Ovary (tissue), 9 donors: ENCODE data around the gene HYAL3. TPM values are rescaled to one million over a fixed set of nuclear protein-coding genes. Genes with fewer than 3 reads are reported as not detected.

Experiments
- DNase-seq, 5 donors: peaks; one replicate each; pipeline ENCODE4 v3.0.0-alpha.2; 2019 to 2020
- H3K27ac ChIP-seq, 2 donors: fragments of 200-600 bp; one replicate each; pipeline versions ENCODE4 v1.5.1 to v1.8.0; 2019 to 2022
- H3K27me3 ChIP-seq: fragments of 200-600 bp; one replicate; pipeline ENCODE4 v1.8.0; 2022
- H3K36me3 ChIP-seq: fragments of 200-600 bp; sonication (generic); one replicate; pipeline ENCODE4 v1.5.1; 2019
- H3K4me1 ChIP-seq: one replicate; pipeline ENCODE4 v1.8.1; 2013; ENCODE audit warnings: mild to moderate bottlenecking, moderate library complexity; ENCODE audit not compliant: insufficient read depth
- H3K4me3 ChIP-seq: fragments of 200-600 bp; sonication (generic); one replicate; pipeline ENCODE4 v1.5.1; 2017
- H3K9me3 ChIP-seq, 2 donors: fragments of 200-600 bp in 1 of 2; sonication (generic) in 1 of 2; one replicate each; pipeline versions ENCODE4 v1.5.1 to v1.8.1; 2013 to 2019; ENCODE audit warnings: mild to moderate bottlenecking in 1 of 2, moderate library complexity in 1 of 2
- EP300 ChIP-seq: sonication (generic); formaldehyde crosslinking; IDR thresholded peaks from one replicate; pipeline ENCODE4 v1.6.1; 2017; ENCODE audit warnings: antibody characterized with exemption
- POLR2A ChIP-seq: fragments of 450-650 bp; IDR thresholded peaks from one replicate; pipeline ENCODE4 v1.6.1; 2017; ENCODE audit warnings: antibody characterized with exemption, mild to moderate bottlenecking, moderate library complexity
- WGBS, 3 donors: extraction: QIAGEN DNeasy Blood & Tissue Kit in 1 of 3; methylation state at CpG; one replicate each; pipeline versions ENCODE4 v1.1.5 to v1.1.7; 2013 to 2017; 5-methylcytosine and 5-hydroxymethylcytosine counted together
- intact Hi-C, 4 donors: fragments of 100-400 bp; cut with DNase I; formaldehyde crosslinking; loops; one replicate each; pipeline versions ENCODE4 v1.11.0 to v1.15.1; 2022 to 2023
- polyA plus RNA-seq, 2 donors: library from polyadenylated mRNA; stranded (reverse); fragments of 200-250 nt in 1 of 2; fragments of 350-450 nt in 1 of 2; fragmentation: Illumina TruSeq in 1 of 2; extraction: RNeasy Lipid Tissue Mini Kit (QIAGEN cat#74804) in 1 of 2; gene quantifications; one replicate each; pipeline ENCODE4 v1.2.3, GENCODE V29; 2013 to 2014
- total RNA-seq, 7 donors: library from RNA; depleted of rRNA in 2 of 7; stranded (reverse); fragments of >200 nt in 2 of 7; fragmentation: NEBNext Ultra II Directional in 3 of 7; extraction: Animal tissue kit (Norgen Biotek cat#: 25700) in 3 of 7; gene quantifications; one replicate each; pipeline versions ENCODE4 v1.1.0 to v1.2.4, GENCODE V29; 2016 to 2023
- TF ChIP-seq, protein P1 (sequence below), 3 donors: fragments of 450-650 bp in 2 of 3; fragments of 200-600 bp in 1 of 3; IDR thresholded peaks; one replicate each; pipeline versions ENCODE4 v1.5.1 to v1.8.0; 2016 to 2022; ENCODE audit warnings: antibody characterized with exemption in 3 of 3, mild to moderate bottlenecking in 1 of 3
- donor health status: DM: no; HTN: no; CAD: no; lungs with moderate emphysema.
- donor health status: DM: no; HTN: no; CAD: no.
- donor health status: Bipolar disorder and iron deficiency.
- donor health status: DM: yes; HTN: yes; CAD: no.
- donor health status: DM: no; HTN: no; CAD: no.
- donor health status: DM: yes; HTN: yes; CAD: no.

HYAL3 gene
- total and polyA plus RNA-seq, 9 donors = 0.58 to 4.3 (median 1.9) TPM

DNA sequence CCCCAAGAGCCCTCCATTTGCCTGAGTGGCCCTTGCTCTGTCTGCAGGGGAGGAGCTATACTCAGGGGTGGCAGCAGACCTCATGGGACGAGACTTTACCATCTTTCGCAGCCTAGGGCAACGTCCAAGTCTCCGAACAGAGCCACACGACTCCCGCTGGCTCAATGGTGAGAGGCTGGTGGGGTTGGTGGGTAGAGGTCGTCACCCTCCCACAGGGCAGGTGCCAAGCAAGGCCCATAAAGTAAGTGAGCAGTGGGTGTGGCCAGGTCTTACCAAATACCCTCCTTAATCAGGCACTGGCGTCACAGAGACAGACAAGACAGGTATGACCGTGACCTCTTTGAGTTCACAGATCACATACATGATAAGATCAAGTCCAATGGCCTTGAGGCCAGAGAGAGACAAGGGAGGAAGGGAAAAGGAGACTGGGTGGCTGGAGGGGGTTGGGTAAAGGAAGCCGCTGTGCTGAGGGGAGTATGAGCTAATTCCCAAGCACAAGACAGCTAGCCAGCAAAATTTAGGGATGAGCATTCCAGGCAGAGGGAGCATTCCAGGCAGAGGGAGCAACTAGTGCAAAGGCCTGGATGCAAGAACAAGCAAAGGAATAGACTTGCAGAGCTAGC lies 27.8 kb downstream of the HYAL3 start:
- TF ChIP-seq POLR2A = no peak
- TF ChIP-seq, protein P1, sequence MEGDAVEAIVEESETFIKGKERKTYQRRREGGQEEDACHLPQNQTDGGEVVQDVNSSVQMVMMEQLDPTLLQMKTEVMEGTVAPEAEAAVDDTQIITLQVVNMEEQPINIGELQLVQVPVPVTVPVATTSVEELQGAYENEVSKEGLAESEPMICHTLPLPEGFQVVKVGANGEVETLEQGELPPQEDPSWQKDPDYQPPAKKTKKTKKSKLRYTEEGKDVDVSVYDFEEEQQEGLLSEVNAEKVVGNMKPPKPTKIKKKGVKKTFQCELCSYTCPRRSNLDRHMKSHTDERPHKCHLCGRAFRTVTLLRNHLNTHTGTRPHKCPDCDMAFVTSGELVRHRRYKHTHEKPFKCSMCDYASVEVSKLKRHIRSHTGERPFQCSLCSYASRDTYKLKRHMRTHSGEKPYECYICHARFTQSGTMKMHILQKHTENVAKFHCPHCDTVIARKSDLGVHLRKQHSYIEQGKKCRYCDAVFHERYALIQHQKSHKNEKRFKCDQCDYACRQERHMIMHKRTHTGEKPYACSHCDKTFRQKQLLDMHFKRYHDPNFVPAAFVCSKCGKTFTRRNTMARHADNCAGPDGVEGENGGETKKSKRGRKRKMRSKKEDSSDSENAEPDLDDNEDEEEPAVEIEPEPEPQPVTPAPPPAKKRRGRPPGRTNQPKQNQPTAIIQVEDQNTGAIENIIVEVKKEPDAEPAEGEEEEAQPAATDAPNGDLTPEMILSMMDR (IDR thresholded peaks at IDR 0.05) = no peak
- TF ChIP-seq EP300 = no peak
- 76 to 78% (median 77%) methylated on average over 10 of the region's 10 CpGs for WGBS, 3 donors
- Histone ChIP-seq H3K27me3 (no peaks in the 10 kb centered on the region), H3K36me3 (no peaks in the 10 kb centered on the region), H3K27ac (no peak overlapping the region), H3K9me3 (no peaks in the 10 kb centered on the region), H3K4me3 (no peak overlapping the region), H3K4me1 (peaks cover 29% of the 10 kb centered on the region)
- DNase-seq = no peak
- intact Hi-C loops = loop anchor here (2.0 to 10.0 kb wide), 5 partner anchors 44 to 157 kb away; partner anchors contain the start of gene GNAT1 (in 4 of the 4)

DNA sequence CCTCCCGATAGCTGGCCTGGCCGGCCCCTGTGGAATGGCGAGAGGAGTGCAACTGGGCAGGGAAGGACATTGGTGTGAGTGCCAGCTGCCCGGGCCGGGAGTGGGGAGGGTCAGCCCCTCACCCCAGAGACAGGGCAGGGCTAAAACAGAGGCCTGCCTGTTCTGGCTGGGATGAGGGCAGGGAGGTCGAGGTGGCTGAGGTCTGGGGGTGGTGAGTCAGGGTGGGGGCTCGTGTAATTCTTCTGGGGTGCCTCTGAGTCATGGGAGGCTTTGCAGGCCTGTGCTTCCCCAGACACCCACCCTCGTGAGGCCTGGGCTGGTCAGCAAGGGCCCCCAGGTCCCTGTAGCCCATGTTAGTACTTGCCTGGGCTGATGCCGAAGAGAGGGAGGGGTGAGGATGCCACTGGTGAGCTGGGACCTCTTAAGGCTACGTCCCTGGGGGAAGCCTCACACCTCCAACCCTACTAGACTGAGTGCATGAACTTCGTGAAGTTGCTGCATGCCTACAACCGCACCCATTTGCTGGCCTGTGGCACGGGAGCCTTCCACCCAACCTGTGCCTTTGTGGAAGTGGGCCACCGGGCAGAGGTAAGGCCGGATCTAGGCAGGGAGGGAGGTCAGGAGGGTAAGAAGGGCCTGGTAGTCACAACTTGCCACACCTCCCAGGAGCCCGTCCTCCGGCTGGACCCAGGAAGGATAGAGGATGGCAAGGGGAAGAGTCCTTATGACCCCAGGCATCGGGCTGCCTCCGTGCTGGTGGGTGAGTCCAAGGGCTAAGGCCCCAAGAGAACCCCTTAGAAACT lies 28.6 kb downstream of the HYAL3 start:
- WGBS, 3 donors = 72 to 77% (median 74%) methylated on average over 19 of the region's 19 CpGs
- H3K36me3 ChIP-seq = no peaks in the 10 kb centered on the region
- TF ChIP-seq EP300 = no peak
- no peak for TF ChIP-seq POLR2A
- TF ChIP-seq, protein P1 (IDR thresholded peaks at IDR 0.05) = no peak
- H3K9me3 ChIP-seq = no peaks in the 10 kb centered on the region
- H3K27me3 ChIP-seq = no peaks in the 10 kb centered on the region
- peak in 2 of 5 donors; percentile 30 to 44 for DNase-seq
- H3K4me1 ChIP-seq = peaks cover 36% of the 10 kb centered on the region
- H3K27ac ChIP-seq = peak overlapping the region in 1 of 2 donors; percentile 99
- peak overlapping the region; percentile 14 for H3K4me3 ChIP-seq
- intact Hi-C loops = loop anchor here (2.0 to 10.0 kb wide), 5 partner anchors 43 to 156 kb away; partner anchors contain the start of gene GNAT1 (in 4 of the 4)

DNA sequence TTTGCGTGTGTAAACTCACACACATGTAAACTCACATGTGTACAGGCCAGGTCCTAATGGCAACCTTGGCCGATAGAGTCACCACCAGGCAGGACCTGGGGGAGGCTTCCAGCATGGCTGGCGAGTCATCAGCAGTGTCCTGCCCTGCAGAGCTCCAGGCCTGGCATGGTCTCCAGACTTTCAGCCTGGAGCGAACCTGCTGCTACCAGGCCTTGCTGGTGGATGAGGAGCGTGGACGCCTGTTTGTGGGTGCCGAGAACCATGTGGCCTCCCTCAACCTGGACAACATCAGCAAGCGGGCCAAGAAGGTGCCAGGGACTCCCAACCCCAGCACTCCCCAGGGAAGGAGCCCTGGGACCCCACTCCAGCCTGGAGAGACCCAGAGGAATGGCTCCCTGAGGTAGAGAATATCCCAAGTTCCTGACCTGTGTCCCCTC lies 29.2 kb downstream of the HYAL3 start:
- TF ChIP-seq POLR2A = no peak
- TF ChIP-seq, protein P1 (IDR thresholded peaks at IDR 0.05) = no peak
- TF ChIP-seq EP300 = no peak
- Histone ChIP-seq H3K4me1 (peaks cover 42% of the 10 kb centered on the region), H3K4me3 (peak overlapping the region; percentile 24), H3K27me3 (no peaks in the 10 kb centered on the region), H3K9me3 (no peaks in the 10 kb centered on the region), H3K36me3 (no peaks in the 10 kb centered on the region), H3K27ac (peak overlapping the region; percentile 83 to 99)
- WGBS, 3 donors = 76 to 86% (median 79%) methylated on average over 8 of the region's 8 CpGs
- DNase-seq = peak in 3 of 5 donors; percentile 41 to 48 (median 41)
- intact Hi-C loops = loop anchor here (2.0 to 10.0 kb wide), 6 partner anchors 43 to 155 kb away; partner anchors contain the start of genes GNAT1 (in 4 of the 4), HYAL2 (in 1 of the 4) and TUSC2 (in 1 of the 4)

DNA sequence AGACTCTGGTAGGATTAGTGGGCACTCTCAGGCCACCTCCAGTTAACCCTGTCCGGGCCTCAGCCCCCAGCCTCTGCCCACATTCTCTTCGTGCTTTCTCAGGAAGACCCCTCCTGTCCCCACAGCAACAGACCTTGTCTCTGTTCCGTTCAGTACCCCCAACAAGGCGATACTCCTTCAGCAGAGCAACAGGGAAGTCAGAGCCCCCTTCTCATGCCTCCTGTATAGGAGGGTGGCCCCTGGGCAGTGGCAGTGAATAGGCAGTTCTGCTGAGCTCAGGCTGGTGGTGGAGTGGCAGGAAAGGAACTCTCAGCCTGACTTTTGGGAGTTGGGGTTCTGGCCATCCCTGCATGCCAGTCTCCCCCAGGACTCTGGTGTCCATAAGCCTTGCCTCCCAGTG lies 29.7 kb downstream of the HYAL3 start:
- Histone ChIP-seq H3K27ac (peak overlapping the region; percentile 83 to 99), H3K4me3 (peak overlapping the region; percentile 24), H3K9me3 (no peaks in the 10 kb centered on the region), H3K4me1 (peaks cover 44% of the 10 kb centered on the region), H3K36me3 (no peaks in the 10 kb centered on the region), H3K27me3 (no peaks in the 10 kb centered on the region)
- DNase-seq = peak in 1 of 5 donors; percentile 29
- 47 to 49% (median 48%) methylated on average over 4 of the region's 4 CpGs for WGBS, 3 donors
- intact Hi-C loops = loop anchor here in 1 of 4 donors (10.0 kb wide), 1 partner anchor 55 kb away; the partner anchor contains the start of genes HYAL2 and TUSC2
- no peak for TF ChIP-seq EP300
- TF ChIP-seq, protein P1 (IDR thresholded peaks at IDR 0.05) = no peak
- no peak for TF ChIP-seq POLR2A
